HUDEP-2 (cell line): Measurements from ENCODE around the gene MRPL4.
"Not testable (repeated sequence)": the region's sequence is repeated elsewhere in the genome, so short reads cannot be mapped to it uniquely, and the experiment has no call there.

Source experiments
- DNase-seq, 76 experiments: peaks; one replicate each; lab custom pipeline; 2025; ENCODE audit not compliant: unreplicated experiment in 76 of 76; lab: John Stamatoyannopoulos, UW

The MRPL4 gene

DNA sequence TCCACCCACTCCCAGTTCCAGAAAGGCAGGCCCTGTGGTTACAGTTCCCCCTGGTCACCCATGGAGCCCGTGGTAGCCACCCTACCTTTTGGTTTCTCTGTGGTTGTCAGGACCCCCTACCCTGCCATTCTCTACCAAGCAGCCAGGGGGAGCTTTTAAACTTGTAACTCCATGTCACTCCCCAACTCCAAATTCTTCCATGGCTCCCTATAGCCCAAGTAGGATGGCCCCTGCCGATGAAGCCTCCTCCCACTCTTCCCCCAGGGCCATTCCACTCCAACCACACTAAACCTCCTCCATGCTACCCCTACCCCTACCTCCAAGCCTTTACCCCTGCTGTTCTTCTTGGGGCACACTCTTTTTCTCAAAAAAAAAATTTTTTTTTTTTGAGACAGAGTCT is 23.1 kb upstream of the MRPL4 start:
- DNase-seq, result peak in 26 of 76 experiments; percentile 7 to 56 (median 30)

DNA sequence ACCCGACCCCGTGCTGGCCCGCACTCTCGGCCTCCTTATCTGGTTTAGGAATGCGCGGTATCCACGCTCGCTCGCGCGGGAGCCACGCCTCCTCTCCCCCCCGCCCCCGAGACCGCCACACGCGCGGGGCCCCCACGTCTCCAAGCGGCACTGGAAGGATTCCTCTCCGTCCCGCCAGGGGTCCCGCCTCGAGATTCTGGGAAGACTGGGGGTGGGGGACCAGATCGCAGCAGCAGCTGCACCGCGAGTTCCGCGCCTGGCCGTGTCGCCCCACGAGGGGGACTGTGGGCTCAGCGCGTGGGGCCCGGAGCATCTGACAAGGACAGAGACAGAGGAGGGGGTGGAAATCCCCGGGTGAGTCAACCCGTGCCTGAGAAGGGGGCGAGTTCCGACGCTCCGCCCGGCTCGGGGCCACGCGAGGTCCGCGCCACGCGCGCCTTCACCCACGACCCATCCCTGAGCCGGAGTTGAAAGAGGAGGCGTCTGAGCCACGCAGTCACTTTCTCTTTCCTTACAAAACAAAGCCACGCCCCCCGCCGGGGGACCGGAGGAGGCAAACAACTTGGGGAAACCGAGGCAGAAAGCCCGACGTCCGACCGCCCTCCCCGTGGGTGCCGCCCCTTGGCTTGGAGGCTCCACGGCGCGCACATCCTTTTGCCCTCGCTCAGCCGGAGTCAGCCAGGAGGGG is 21.7 kb upstream of the MRPL4 start:
- DNase-seq, result no peak

DNA sequence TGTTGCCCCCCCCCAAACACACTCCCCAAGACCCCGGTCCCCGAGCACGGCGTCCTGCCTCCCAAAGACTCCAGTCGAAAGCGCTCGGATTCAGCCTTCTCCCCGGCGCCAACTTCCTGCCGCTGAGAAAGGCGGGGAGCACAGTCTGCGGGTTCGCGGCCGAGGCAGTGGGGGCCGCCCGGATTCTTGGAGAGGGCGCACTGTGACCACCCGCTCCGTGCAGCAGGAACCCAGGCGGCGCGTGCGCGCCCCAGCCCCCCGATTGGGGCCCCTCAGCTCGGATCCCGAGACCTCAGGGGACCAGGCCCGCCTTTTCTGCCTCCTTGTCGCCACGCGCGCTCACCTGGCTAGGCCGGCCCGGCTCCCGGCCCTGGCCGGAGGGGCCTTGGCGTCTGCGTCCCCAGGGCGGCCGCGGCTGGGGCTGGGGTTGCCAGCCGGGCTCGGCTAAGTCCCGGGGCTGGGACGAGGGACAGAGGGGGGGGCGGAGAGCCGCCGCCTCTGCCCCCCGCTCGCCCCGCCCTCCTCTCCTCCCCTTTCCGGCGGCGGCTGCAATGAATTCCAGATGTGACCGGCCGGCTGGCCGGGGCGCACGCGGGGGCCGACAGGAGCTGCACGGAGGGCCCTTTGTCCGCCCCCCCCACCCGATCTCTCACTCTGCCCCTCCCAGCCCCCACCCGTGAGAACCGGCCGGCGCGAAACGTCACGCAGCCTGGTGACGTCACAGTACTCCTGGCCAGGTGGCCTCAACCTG is 21.0 kb upstream of the MRPL4 start, which contains the start of gene S1PR2:
S1PR2 (minus strand) TSS at position 471 of the 751 bp plus-strand sequence. CDS start 6,426 bp downstream, outside the sequence.
- DNase-seq, result peak in 45 of 76 experiments; percentile 9 to 76 (median 49)

DNA sequence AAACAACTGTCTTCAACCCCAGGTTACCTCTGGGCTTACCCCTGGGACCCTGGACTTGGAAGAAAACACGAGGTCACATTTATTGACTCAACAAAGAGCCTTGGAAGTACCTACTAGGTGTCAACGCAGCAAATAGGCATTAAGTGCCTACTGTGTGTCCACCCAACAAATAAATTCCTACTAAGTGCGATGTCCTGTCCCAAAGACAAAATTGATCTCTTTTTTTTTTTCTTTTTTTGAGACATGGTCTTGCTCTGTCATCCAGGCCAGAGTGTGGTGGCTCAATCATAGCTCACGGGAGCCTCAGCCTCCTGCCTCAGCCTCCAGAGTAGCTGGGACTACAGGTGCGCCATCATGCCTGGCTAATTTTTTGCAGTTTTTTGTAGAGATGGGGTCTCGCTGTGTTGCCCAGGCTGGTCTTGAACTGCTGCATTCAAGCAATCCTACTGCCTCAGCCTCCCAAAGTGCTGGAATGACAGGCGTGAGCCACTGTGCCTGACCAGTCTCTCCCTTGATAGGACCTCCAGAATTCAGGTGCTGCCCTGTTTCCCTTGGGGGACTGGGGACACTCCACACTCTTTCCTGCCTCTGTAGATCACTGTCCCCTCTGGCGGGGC is 20.3 kb upstream of the MRPL4 start:
- DNase-seq, result no peak

DNA sequence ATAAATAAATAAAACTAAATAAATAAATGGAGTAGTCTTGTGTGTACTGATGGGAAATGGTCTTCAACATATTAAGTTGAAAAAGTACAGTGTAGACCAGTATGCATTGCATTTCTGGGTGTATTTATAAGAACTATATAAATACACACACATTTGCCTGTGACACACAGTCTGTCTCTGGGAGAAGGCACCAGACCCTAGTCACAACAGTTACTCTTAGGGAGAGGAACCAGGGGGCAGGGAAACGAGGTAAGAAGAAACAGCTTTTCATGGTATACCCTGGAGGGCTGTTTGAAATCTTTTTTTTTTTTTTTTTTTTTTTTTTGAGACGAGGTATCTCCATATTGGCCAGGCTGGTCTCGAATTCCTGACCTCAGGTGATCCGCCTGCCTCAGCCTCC is 18.1 kb upstream of the MRPL4 start:
- no peak for DNase-seq

DNA sequence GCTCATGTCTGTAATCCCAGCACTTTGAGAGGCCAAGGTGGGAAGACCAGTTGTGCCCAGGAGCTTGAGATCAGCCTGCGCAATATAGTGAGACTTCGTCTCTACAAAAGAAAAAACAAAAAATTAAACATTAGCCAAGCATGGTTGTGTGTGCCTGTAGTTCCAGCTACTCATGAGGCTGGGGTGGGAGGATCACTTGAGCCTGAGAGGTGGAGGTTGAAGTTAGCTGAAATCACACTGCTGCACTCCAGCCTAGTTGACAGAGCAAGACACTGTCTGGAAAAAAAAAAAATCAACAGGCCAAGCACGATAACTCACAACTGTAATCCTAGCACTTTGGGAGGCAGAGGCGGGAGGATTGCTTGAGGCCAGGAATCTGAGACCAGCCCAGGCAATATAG is 17.0 kb upstream of the MRPL4 start:
- DNase-seq, result no peak

DNA sequence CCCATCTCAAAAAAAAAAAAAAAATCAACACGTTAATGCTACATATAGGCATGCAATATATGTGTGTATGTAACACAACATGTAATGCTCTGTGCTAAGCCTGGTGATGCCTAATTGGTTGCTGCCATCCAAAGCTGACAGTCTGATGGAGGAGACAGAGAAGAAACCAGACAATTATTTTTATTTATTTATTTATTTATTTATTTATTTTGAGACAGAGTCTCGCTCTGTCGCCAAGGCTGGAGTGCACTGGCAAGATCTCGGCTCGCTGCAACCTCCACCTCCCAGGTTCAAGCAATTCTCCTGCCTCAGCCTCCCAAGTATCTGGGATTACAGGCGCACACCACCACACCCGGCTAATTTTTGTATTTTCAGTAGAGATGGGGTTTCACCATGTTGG is 16.6 kb upstream of the MRPL4 start:
- not testable (repeated sequence) for DNase-seq

DNA sequence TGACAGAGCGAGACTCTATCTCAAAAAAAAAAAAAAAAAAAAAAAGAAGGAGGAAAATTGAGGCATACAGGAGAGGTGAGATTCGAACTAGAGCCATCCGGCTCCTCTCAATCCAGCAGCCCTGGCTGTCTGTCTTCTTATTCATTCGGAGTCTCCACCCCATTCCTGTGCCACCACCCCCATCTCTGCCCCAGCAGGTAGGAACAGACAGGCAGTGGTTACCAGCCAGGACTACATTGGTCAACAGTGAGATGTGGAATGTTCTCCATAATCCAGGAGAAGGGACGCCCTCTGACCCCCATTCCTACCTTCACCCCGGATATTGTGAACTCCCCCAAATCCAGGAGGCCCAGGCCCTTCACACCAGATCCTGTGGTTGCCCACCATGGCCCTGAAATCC is 14.3 kb upstream of the MRPL4 start:
- no peak for DNase-seq

DNA sequence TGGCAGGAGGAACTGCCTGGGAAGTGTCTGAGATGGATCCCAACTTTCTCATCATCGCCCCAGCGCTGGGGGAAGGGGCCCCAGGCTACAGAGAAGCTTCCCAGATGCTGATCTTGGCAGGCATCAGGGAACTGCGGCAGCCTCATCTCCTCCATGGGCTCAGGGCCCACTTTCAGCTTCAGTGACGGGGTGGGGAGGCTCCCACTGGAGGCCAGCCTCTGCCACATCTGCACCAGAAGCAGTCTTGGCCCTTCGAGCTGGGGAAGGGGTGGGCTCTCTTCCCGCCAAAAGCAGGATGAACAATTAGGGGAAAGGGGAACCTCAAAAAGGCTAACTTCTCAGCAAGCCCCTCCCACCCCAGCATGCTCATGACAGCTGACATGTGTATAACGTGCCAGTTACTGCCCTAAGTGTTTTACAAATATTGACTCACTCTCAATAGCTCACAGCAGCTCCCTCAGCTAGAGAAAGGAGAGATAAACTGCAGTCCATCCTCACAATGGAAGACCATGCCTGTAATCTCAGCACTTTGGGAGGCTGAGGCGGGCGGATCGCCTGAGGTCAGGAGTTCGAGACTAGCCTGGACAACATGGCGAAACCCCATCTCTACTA is 13.7 kb upstream of the MRPL4 start:
- no peak for DNase-seq

DNA sequence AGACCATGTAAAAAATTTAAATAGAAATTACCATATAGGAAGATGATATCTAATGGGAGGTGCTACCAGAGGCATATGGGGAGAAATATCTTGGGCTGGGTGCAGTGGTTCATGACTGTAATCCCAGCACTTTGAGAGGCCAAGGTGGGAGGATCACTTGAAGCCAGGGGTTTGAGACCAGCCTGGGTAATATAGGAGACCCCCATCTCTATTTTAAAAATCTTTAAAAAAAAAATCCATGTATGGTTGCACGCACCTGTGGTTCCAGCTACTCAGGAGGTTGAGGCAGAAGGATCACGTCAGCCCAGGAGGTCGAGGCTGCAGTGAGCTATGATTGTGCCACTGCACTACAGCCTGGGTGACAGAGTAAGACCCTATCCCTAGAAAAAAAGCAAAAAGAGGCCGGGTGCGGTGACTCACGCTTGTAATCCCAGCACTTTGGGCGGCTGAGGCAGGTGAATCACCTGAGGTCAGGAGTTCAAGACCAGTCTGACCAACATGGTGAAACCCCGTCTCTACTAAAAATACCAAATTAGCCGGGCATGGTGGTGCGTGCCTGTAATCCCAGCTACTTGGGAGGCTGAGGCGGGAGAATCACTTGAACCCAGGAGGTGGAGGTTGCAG is 10.1 kb upstream of the MRPL4 start:
- not testable (repeated sequence) for DNase-seq

DNA sequence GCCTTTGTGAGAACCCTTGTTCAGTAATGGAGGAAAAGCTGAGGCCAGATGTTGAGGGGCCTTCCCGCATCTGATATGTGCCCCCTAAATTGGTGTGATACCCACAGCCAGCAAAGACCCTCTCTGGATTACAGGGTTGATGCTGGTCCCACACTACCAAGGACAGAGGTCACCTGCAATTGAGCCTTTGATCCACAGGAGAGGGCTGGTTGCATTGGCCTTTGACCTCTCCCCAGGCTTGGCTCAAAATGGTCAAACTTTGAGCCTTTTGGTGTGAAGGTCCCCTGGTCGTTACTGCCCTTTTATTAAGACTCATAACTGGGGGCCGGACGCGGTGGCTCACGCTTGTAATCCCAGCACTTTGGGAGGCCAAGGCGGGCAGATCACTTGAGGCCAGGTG is 8.4 kb upstream of the MRPL4 start:
- no peak for DNase-seq

DNA sequence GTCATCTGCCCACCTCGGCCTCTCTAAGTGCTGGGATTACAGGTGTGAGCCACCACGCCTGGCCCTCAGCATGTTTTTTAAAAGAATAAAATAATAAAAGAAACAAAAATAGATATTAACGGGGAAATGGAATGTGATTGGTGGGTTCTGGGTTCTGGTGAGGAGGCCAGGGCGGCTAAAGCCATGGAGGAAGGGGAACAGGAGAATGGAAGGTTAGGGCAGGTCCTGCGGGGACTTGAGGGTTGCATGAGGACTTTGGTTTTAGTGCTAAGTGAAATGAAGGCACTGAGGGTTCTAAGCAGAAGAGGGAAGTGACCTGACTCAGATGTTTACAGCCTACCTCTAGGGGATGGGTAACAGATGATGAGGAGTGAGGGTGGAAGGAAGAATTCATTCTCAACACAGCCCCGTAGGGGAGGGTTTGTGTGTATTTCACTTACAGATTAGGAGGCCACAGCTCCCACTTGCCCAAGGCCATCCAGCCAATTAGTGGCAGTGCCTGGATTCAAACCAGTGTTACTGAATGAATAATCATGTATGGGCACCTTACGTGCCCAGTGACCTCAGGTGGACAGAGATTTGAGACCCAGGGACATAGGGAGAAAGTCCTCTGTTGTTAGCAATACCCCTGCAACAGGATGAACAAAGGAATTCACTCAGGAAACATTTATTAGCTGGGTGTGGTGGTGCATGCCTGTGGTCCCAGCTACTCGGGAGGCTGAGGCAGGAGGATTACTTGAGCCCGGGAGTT is 6.7 kb upstream of the MRPL4 start:
- DNase-seq, result no peak

DNA sequence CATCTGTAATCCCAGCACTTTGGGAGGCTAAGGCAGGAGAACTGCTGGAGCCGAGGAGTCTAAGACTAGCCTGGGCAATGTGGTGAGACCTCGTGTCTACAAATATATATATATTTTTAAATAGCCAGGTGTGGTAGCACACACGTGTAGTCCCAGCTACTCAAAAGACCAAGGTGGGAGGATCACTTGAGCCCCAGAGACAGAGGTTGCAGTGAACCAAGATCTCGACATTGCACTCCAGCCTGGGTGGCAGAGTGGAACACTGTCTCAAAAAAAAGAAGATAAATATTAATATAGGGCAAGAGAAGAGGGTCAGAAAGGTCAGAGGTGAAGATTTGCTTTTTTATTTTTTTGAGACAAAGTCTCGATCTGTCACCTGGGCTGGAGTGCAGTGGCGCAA is 5.5 kb upstream of the MRPL4 start:
- DNase-seq, result no peak

DNA sequence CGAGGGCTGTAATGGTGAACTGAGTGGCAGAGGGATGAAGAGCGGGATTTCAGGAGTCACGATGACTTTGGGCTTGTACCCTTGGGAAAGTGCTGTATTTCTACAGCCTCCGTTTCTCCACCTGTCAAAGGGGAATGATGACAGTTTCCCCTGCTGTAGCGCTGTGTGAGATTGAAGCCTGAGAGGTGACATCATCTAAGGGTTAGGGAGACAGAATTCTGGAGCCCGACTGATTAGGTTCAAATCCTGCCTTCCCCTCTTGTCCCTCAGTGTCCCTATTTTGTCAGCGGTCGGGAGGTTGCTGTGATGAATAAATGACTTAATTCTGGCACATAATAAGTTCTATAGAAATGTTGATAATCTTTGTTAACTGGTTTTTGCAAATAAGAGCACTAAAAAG is 693 bp downstream of the MRPL4 start:
- peak in 1 of 76 experiments; percentile 36 for DNase-seq

DNA sequence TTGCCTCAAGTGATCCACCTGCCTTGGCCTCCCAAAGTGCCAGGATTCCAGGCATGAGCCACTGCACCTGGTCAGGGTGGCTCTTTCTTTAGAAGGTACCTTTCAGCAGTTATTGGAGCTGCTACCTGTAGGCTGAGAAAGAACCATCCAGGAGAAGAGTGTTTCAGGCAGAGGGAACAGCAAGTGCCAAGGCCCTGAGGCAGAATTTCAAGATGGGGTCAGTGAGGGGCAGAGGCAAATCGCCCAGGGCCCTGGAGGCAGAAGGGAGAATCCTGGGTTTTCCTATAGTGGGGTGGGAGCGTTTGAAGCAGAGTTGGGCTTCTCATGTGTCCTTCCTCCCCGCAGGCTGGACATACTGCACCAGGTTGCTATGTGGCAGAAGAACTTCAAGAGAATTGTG is 2.2 kb downstream of the MRPL4 start:
- DNase-seq, result no peak

DNA sequence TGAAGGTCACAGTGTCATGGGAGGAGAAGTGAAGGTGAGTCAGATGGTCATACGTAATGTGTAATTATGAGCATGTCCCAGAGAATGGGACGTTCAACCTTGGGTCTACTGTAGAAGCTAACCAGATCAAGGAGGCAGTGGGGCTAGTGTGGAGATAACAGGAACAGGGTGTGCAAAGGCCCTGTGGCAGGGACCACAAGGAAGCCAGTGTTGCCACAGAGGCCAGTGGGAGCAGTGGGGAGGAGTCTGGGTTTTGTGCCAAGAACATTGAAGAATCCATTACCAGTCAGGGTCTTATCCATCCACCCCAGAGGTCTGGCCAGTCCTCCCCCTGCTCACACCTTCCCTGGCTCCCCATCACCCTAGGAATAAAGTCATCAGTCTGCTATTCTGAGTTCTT is 3.3 kb downstream of the MRPL4 start:
- no peak for DNase-seq

DNA sequence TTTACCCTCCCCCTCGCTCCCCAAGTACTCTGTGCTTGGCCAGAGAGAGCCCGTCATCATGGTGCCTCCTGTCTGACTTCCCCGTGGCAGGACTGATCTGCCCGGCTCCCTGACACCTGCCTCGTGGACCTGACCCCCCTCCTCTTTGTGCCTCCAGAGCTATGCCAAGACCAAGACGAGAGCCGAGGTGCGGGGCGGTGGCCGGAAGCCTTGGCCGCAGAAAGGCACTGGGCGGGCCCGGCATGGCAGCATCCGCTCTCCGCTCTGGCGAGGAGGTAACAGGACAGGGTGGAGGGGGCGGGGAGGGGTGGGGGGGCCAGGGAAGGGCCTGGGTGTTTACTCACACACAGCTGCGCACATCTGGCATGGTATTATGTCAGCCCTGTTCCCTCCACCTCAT is 4.5 kb downstream of the MRPL4 start:
- no peak for DNase-seq

DNA sequence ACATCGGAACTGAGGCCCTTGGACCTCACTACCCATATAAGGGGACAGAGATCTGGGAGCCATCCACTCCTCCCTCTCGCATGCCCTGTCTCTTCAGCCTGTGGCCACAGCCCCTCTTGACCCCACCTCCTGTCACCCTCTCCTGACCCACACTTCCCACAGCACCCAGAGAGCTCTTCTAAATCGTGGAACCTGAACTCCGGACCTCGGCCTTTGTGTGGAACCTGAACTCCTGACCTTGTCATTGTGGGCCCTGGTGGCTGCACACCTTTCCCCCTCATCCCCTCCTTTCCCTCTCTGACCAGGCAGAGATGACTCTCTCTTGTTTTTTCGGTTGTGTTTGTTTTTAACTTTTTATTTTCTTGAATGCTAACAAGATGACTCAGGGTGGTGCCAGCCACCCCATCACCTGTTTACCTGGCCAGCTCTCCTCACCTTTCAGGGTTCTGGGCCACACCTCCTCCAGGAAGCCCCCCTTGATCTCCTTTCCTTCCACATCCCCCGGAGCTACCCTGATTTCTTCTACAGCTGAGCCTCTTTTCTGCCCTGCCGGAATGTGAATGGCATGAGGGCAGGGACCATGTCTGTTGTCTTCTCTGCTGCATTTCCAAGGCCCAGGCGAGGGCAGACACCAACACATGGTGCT is 5.1 kb downstream of the MRPL4 start:
- no peak for DNase-seq

DNA sequence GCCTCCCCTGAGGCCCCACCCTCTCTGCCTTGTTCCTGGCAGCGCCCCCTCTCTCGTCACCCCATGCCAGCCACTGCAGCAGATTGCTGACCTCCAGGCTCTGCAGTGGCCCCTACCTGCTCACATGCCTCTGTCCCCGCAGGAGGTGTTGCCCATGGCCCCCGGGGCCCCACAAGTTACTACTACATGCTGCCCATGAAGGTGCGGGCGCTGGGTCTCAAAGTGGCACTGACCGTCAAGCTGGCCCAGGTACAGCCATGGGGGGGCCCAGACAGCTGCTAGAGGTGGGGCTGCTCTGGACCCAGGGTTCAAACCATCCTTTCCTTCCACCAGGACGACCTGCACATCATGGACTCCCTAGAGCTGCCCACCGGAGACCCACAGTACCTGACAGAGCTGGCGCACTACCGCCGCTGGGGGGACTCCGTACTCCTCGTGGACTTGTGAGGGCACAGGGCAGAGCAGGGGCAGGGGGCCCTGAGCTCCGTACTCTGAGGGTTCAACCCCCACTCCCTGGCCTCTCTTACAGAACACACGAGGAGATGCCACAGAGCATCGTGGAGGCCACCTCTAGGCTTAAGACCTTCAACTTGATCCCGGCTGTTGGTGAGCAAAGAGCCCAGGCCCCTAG is 6.2 kb downstream of the MRPL4 start:
- DNase-seq, result no peak
